Pancreas (tissue), 10 donors: ENCODE measurements around the gene APOC3. TPM values are rescaled to one million over a fixed set of nuclear protein-coding genes. Genes with fewer than 3 reads are reported as not detected.

Experiments used
- ATAC-seq, 4 donors: fragments of 200-7000 bp; cut with Tn5 transposase; one replicate each; pipeline versions ENCODE4 v1.8.0 to v1.9.1; 2020; ENCODE audit warnings: mild to moderate bottlenecking in 4 of 4, moderate library complexity in 4 of 4
- DNase-seq, 6 donors: peaks; one replicate each; pipeline ENCODE4 v3.0.0-alpha.2; 2020
- FAIRE-seq: peaks from 2 replicates; lab custom pipeline; 2012; peaks lifted over from hg19 to GRCh38; lab: Jason Lieb, UNC
- H3K27ac ChIP-seq, 4 donors: fragments of 200-600 bp; sonication (generic); 1 replicate in 3 of 4; 2 replicates in 1 of 4; pipeline versions ENCODE4 v1.5.0 to v1.8.0; 2020
- H3K27me3 ChIP-seq, 4 donors: fragments of 200-600 bp; one replicate each; pipeline ENCODE4 v1.8.0; 2021
- H3K36me3 ChIP-seq, 3 donors: fragments of 200-600 bp; sonication (generic) in 1 of 3; one replicate each; pipeline versions ENCODE4 v1.5.0 to v1.8.0; 2020 to 2021
- H3K4me1 ChIP-seq, 3 donors: fragments of 200-600 bp; one replicate each; pipeline ENCODE4 v1.8.0; 2021
- H3K4me3 ChIP-seq, 4 donors: fragments of 200-600 bp; sonication (generic) in 2 of 4; one replicate each; pipeline versions ENCODE4 v1.5.0 to v1.8.0; 2020 to 2021
- H3K9me3 ChIP-seq, 4 donors: fragments of 200-600 bp; one replicate each; pipeline ENCODE4 v1.8.0; 2021
- CTCF ChIP-seq, 4 donors: fragments of 200-600 bp; sonication (generic) in 3 of 4; IDR thresholded peaks; one replicate each; pipeline versions ENCODE4 v1.5.0 to v1.8.0; 2021; ENCODE audit warnings: antibody characterized with exemption in 4 of 4
- WGBS, 2 donors: extraction: QIAGEN DNeasy Blood & Tissue Kit; methylation state at CpG; one replicate each; pipeline ENCODE4 v1.1.7; 2013; 5-methylcytosine and 5-hydroxymethylcytosine counted together
- intact Hi-C, 3 donors: fragments of 100-400 bp; cut with DNase I; formaldehyde crosslinking; loops; one replicate each; pipeline versions ENCODE4 v1.11.1 to v1.14.2; 2022
- polyA plus RNA-seq, 2 donors: library from polyadenylated mRNA; stranded (reverse); fragments of 200-250 nt; gene quantifications; one replicate each; pipeline ENCODE4 v1.2.3, GENCODE V29; 2013
- total RNA-seq, 6 donors: library from RNA; stranded (reverse); fragmentation: NEBNext Ultra II Directional in 4 of 6; extraction: Animal tissue kit (Norgen Biotek cat#: 25700) in 4 of 6; gene quantifications; one replicate each; pipeline versions ENCODE4 v1.2.1 to v1.2.4, GENCODE V29; 2021 to 2023
- donor health status: healthy with polysubstance abuse.
- donor health status: DM: no; HTN: no; CAD: no; lungs with moderate emphysema.
- donor health status: DM: no; HTN: no; CAD: no.
- donor health status: control.
- donor health status: control.
- donor health status: Bipolar disorder and iron deficiency.
- donor health status: DM: yes; HTN: yes; CAD: no.
- donor health status: DM: no; HTN: no; CAD: no.
- donor health status: DM: no; HTN: no; CAD: no.
- donor health status: DM: yes; HTN: yes; CAD: no.

The APOC3 gene
- total and polyA plus RNA-seq, 8 donors = 2.9 to 3.7 TPM; not detected in 6

- FAIRE-seq = no peak
- Histone ChIP-seq H3K27me3 (no peaks in the 10 kb centered on the region), H3K4me3 (no peak overlapping the region), H3K36me3 (peaks cover 0 to 8% (median 2%) of the 10 kb centered on the region in 3 donors), H3K9me3 (no peaks in the 10 kb centered on the region), H3K4me1 (peaks cover 14 to 24% (median 19%) of the 10 kb centered on the region in 3 donors), H3K27ac (no peak overlapping the region)
- WGBS, 2 donors = 75 to 76% methylated on average over 52 to 53 of the region's 53 CpGs
- intact Hi-C loops = loop anchor here in 1 of 3 donors (5.0 to 10.0 kb wide), 2 partner anchors 42 to 314 kb away; no protein-coding TSS in a partner anchor
- peak in 2 of 6 donors; percentile 51 to 79 for DNase-seq
- TF ChIP-seq CTCF (IDR thresholded peaks at IDR 0.05) = no peak
- no peak for ATAC-seq
Measured at GRCh38 chr11:116790167-116791001, 39.3 kb upstream of the APOC3 start.

- ATAC-seq (peak; percentile 61 to 84 (median 78)), DNase-seq (peak; percentile 59 to 93 (median 83)), FAIRE-seq (no peak)
- no peaks in the 10 kb centered on the region for H3K36me3 ChIP-seq
- no peaks in the 10 kb centered on the region for H3K9me3 ChIP-seq
- H3K27ac ChIP-seq = no peak overlapping the region
- H3K4me1 ChIP-seq = peaks cover 14 to 24% (median 19%) of the 10 kb centered on the region in 3 donors
- H3K27me3 ChIP-seq = no peaks in the 10 kb centered on the region
- TF ChIP-seq CTCF (IDR thresholded peaks at IDR 0.05) = peak; percentile 84 to 88 (median 86)
- WGBS, 2 donors = 24% methylated on average over 31 of the region's 31 CpGs
- intact Hi-C loops = loop anchor here in 1 of 3 donors (5.0 to 10.0 kb wide), 2 partner anchors 41 to 314 kb away; no protein-coding TSS in a partner anchor
- no peak overlapping the region for H3K4me3 ChIP-seq
Measured at GRCh38 chr11:116791002-116791812, 38.5 kb upstream of the APOC3 start.

DNA sequence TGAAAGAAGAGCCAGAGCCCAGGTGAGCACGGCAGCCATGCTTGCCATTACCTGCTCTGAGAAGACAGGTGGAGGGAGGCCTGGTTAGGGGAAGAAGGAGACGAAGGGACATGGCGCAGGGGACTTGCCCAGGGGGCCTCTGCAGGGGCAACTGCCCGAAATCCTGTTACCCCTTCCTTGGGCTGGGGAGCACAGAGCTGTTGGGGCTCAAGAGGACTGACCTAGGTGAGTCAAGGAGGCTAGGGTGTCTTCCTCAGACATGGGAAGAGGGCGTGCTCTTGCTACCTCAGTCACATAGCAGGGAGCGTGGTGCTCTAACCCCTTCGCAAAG, 37.9 kb upstream of the APOC3 start, which contains the start of gene APOA5:
Gene APOA5 (minus strand): TSS at position 67 of the 331 bp plus-strand sequence. CDS start 19 bp downstream, at position 48.
- 90 to 98% methylated on average over 7 of the region's 7 CpGs for WGBS, 2 donors
- Histone ChIP-seq H3K27ac (no peak within 1 kb of the TSS), H3K36me3 (no peaks in the 10 kb centered on the region), H3K27me3 (no peaks in the 10 kb centered on the region), H3K9me3 (no peaks in the 10 kb centered on the region), H3K4me1 (peaks cover 13 to 21% (median 14%) of the 10 kb centered on the region in 3 donors), H3K4me3 (no peak within 1 kb of the TSS)
- TF ChIP-seq CTCF (IDR thresholded peaks at IDR 0.05) = no peak
- intact Hi-C loops = loop anchor here in 1 of 3 donors (5.0 to 10.0 kb wide), 2 partner anchors 41 to 313 kb away; no protein-coding TSS in a partner anchor
- DNase-seq = no peak
- no peak for FAIRE-seq
- ATAC-seq = no peak

GRCh38 chr11:116792144-116792868, 37.4 kb upstream of the APOC3 start:
- no peak overlapping the region for H3K27ac ChIP-seq
- ATAC-seq (peak in 1 of 4 donors; percentile 12), FAIRE-seq (no peak), DNase-seq (peak in 1 of 6 donors; percentile 37)
- WGBS, 2 donors = 65 to 67% methylated on average over 8 of the region's 8 CpGs
- TF ChIP-seq CTCF (IDR thresholded peaks at IDR 0.05) = no peak
- H3K27me3 ChIP-seq = no peaks in the 10 kb centered on the region
- H3K4me1 ChIP-seq = peaks cover 11 to 16% (median 14%) of the 10 kb centered on the region in 3 donors
- intact Hi-C loops = loop anchor here in 1 of 3 donors (5.0 to 10.0 kb wide), 2 partner anchors 40 to 312 kb away; no protein-coding TSS in a partner anchor
- no peaks in the 10 kb centered on the region for H3K36me3 ChIP-seq
- H3K9me3 ChIP-seq = no peaks in the 10 kb centered on the region
- H3K4me3 ChIP-seq = no peak overlapping the region
